Suprapubic skin (tissue), 4 donors: Measurements from ENCODE around the gene CA11. TPM values are rescaled to one million over a fixed set of nuclear protein-coding genes. Genes with fewer than 3 reads are reported as not detected.
"Not testable (repeated sequence)": the region's sequence is repeated elsewhere in the genome, so short reads cannot be mapped to it uniquely, and the experiment has no call there.

Experiments
- DNase-seq, 2 donors: peaks; one replicate each; pipeline ENCODE4 v3.0.0-alpha.2; 2019; ENCODE audit warnings: low spot score in 2 of 2
- H3K27ac ChIP-seq: fragments of 200-600 bp; sonication (generic); one replicate; pipeline ENCODE4 v1.5.1; 2019
- H3K27me3 ChIP-seq: fragments of 200-600 bp; sonication (generic); one replicate; pipeline ENCODE4 v1.5.1; 2019
- H3K36me3 ChIP-seq: fragments of 200-600 bp; sonication (generic); one replicate; pipeline ENCODE4 v1.5.1; 2019
- H3K4me1 ChIP-seq: fragments of 200-600 bp; sonication (generic); one replicate; pipeline ENCODE4 v1.5.1; 2019
- H3K4me3 ChIP-seq: fragments of 200-600 bp; sonication (generic); one replicate; pipeline ENCODE4 v1.5.1; 2019; ENCODE audit warnings: mild to moderate bottlenecking
- H3K9me3 ChIP-seq: fragments of 200-600 bp; sonication (generic); one replicate; pipeline ENCODE4 v1.5.1; 2019
- CTCF ChIP-seq, 2 donors: fragments of 200-600 bp in 1 of 2; fragments of 450-650 bp in 1 of 2; sonication (generic) in 1 of 2; IDR thresholded peaks; one replicate each; pipeline ENCODE4 v1.5.1; 2016 to 2019; ENCODE audit warnings: antibody characterized with exemption in 2 of 2, mild to moderate bottlenecking in 1 of 2, moderate library complexity in 1 of 2
- EP300 ChIP-seq: sonication (generic); formaldehyde crosslinking; IDR thresholded peaks from one replicate; pipeline ENCODE4 v1.6.1; 2017; ENCODE audit warnings: antibody characterized with exemption
- POLR2A ChIP-seq, 2 donors: fragments of 450-650 bp; IDR thresholded peaks; one replicate each; pipeline ENCODE4 v1.6.1; 2017; ENCODE audit warnings: antibody characterized with exemption in 2 of 2, mild to moderate bottlenecking in 2 of 2, moderate library complexity in 2 of 2
- POLR2AphosphoS5 ChIP-seq, 3 donors: sonication (generic); formaldehyde crosslinking; IDR thresholded peaks; one replicate each; pipeline ENCODE4 v1.6.1; 2017; ENCODE audit warnings: antibody characterized with exemption in 3 of 3
- WGBS: methylation state at CpG from one replicate; pipeline ENCODE4 v1.1.5; 2018; 5-methylcytosine and 5-hydroxymethylcytosine counted together
- total RNA-seq, 4 donors: library from RNA; depleted of rRNA; stranded (reverse); fragments of >200 nt; gene quantifications; one replicate each; pipeline ENCODE4 v1.1.0, GENCODE V29; 2016

CA11 gene
- 10 to 100 TPM in 2 of 4 donors, 1 to 10 TPM in 2; 8.8 to 11.0 (median 9.7) TPM for total RNA-seq

- Histone ChIP-seq H3K36me3 (no peaks in the 10 kb centered on the region), H3K4me3 (peak within 1 kb of the TSS; percentile 68), H3K9me3 (no peaks in the 10 kb centered on the region), H3K4me1 (peaks cover 33% of the 10 kb centered on the region), H3K27ac (peak within 1 kb of the TSS; percentile 91), H3K27me3 (no peaks in the 10 kb centered on the region)
- WGBS = under 1% methylated on average over 22 of the region's 33 CpGs
- TF ChIP-seq EP300 (no peak), POLR2A (IDR thresholded peaks at IDR 0.05) (no peak), POLR2AphosphoS5 (IDR thresholded peaks at IDR 0.05) (peak in 1 of 3 donors; percentile 66), CTCF (IDR thresholded peaks at IDR 0.05) (peak; percentile 75 to 96)
- peak; percentile 94 for DNase-seq
Observed at GRCh38 chr19:48646001-48646721, at the start of gene CA11. Gene CA11 (minus strand): TSS chr19:48646187. CDS start chr19:48645632, 555 bp downstream.

GRCh38 chr19:48693629-48694028, 47.6 kb upstream of the CA11 start:
- not testable (repeated sequence) for H3K27ac ChIP-seq, H3K27me3 ChIP-seq, H3K4me3 ChIP-seq, H3K36me3 ChIP-seq, H3K9me3 ChIP-seq, DNase-seq
- WGBS = 86% methylated on average over 9 of the region's 9 CpGs
- H3K4me1 ChIP-seq = peaks cover 26% of the 10 kb centered on the region

GRCh38 chr19:48689449-48689848, 43.5 kb upstream of the CA11 start:
- no peak for DNase-seq
- H3K4me3 ChIP-seq = no peak overlapping the region
- peaks cover 5% of the 10 kb centered on the region for H3K4me1 ChIP-seq
- no peaks in the 10 kb centered on the region for H3K36me3 ChIP-seq
- 41% methylated on average over 7 of the region's 7 CpGs for WGBS
- TF ChIP-seq CTCF (IDR thresholded peaks at IDR 0.05) (no peak), EP300 (no peak), POLR2AphosphoS5 (IDR thresholded peaks at IDR 0.05) (no peak), POLR2A (IDR thresholded peaks at IDR 0.05) (no peak)
- H3K9me3 ChIP-seq = no peaks in the 10 kb centered on the region
- H3K27ac ChIP-seq = no peak overlapping the region
- no peaks in the 10 kb centered on the region for H3K27me3 ChIP-seq

GRCh38 chr19:48687776-48688175, 41.8 kb upstream of the CA11 start:
- DNase-seq = no peak
- H3K9me3 ChIP-seq = no peaks in the 10 kb centered on the region
- WGBS = 80% methylated on average over 3 of the region's 3 CpGs

GRCh38 chr19:48686637-48687036, 40.6 kb upstream of the CA11 start:
- not testable (repeated sequence) for H3K4me1 ChIP-seq, H3K9me3 ChIP-seq, H3K27me3 ChIP-seq, H3K36me3 ChIP-seq, DNase-seq, H3K27ac ChIP-seq, H3K4me3 ChIP-seq
- 91% methylated on average over 7 of the region's 7 CpGs for WGBS

More at GRCh38 chr19:48687776-48688175, 41.8 kb upstream of the CA11 start:
- H3K27me3 ChIP-seq = no peaks in the 10 kb centered on the region
- no peaks in the 10 kb centered on the region for H3K36me3 ChIP-seq
- TF ChIP-seq EP300 (no peak), POLR2A (IDR thresholded peaks at IDR 0.05) (no peak), POLR2AphosphoS5 (IDR thresholded peaks at IDR 0.05) (no peak), CTCF (IDR thresholded peaks at IDR 0.05) (no peak)
- no peak overlapping the region for H3K4me3 ChIP-seq
- H3K27ac ChIP-seq = no peak overlapping the region
- H3K4me1 ChIP-seq = peaks cover 8% of the 10 kb centered on the region

GRCh38 chr19:48686088-48686487, 40.1 kb upstream of the CA11 start:
- H3K4me1 ChIP-seq = peaks cover 8% of the 10 kb centered on the region
- H3K27ac ChIP-seq = no peak overlapping the region
- WGBS = 80% methylated on average over 3 of the region's 3 CpGs
- H3K36me3 ChIP-seq = no peaks in the 10 kb centered on the region
- no peak overlapping the region for H3K4me3 ChIP-seq
- H3K9me3 ChIP-seq = no peaks in the 10 kb centered on the region
- H3K27me3 ChIP-seq = no peaks in the 10 kb centered on the region
- TF ChIP-seq EP300 = no peak
- TF ChIP-seq POLR2A (IDR thresholded peaks at IDR 0.05) = no peak
- TF ChIP-seq POLR2AphosphoS5 (IDR thresholded peaks at IDR 0.05) = no peak
- TF ChIP-seq CTCF (IDR thresholded peaks at IDR 0.05) = no peak
- no peak for DNase-seq
